DOHH2 (cell line): Measurements from ENCODE around the gene ZDHHC18.

ENCODE experiments used
- EZH2phosphoT487 ChIP-seq: fragments of 200-600 bp; sonication (generic); IDR thresholded peaks from 2 replicates; pipeline ENCODE4 v1.6.1; 2017; ENCODE audit warnings: borderline replicate concordance, mild to moderate bottlenecking, antibody characterized with exemption, low read length, moderate library complexity, mixed read lengths
- TF ChIP-seq, protein P1 (sequence below): fragments of 200-600 bp; sonication (generic); IDR thresholded peaks from one replicate; pipeline ENCODE4 v1.5.1; 2014; ENCODE audit warnings: antibody characterized with exemption, mild to moderate bottlenecking, low read depth, low read length; ENCODE audit not compliant: poor library complexity, severe bottlenecking

- TF ChIP-seq, protein P1, sequence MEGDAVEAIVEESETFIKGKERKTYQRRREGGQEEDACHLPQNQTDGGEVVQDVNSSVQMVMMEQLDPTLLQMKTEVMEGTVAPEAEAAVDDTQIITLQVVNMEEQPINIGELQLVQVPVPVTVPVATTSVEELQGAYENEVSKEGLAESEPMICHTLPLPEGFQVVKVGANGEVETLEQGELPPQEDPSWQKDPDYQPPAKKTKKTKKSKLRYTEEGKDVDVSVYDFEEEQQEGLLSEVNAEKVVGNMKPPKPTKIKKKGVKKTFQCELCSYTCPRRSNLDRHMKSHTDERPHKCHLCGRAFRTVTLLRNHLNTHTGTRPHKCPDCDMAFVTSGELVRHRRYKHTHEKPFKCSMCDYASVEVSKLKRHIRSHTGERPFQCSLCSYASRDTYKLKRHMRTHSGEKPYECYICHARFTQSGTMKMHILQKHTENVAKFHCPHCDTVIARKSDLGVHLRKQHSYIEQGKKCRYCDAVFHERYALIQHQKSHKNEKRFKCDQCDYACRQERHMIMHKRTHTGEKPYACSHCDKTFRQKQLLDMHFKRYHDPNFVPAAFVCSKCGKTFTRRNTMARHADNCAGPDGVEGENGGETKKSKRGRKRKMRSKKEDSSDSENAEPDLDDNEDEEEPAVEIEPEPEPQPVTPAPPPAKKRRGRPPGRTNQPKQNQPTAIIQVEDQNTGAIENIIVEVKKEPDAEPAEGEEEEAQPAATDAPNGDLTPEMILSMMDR = no peak
- no peak for TF ChIP-seq EZH2phosphoT487
Measured at GRCh38 chr1:26787381-26787705, 39.1 kb upstream of the ZDHHC18 start.
